Measurements from ENCODE around the gene USP10.

USP10 gene

DNA sequence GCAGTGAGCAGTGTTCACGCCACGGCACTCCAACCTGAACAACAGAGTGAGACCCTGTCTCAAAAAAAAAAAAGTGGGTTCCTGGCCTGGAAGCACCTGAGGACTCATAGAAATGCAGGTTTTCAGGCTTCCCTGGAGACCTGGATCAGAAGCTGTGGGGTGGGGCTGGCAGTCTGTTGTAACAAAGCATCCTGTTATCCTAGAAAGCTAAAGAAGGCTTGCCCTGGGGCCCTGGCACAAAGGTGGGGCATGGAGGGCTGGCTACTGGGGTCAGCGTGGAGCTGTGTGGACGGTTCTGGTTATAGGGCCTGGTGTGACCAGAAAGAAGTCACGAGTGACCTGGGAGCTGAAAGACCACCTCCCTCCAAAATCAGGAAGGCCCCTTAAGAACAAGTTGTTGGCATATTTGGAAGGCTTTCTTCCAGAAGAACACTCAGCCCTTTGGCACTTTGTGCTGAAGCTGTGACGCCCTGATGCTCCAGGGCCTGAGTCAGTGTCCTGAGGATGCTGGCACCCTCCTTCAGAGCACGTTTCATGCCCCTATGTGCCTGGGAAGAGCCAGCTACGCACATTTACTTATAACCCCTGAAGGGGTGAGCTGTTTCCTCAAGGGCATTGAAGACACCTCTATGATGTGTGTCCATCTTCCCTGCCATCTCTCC is 126.2 kb downstream of the USP10 start:
- Histone ChIP-seq H3K79me2 (ENCODE audit: control insufficient read depth, insufficient read depth, low read length, unreplicated experiment) (peaks cover 35% of the 10 kb centered on the region), H3K4me3 (ENCODE audit: low read depth, low read length) (no peak overlapping the region), H3K27me3 (ENCODE audit: insufficient read depth, low read length) (no peaks in the 10 kb centered on the region), H2AFZ (ENCODE audit: low read length, unreplicated experiment) (no peak overlapping the region), H3K36me3 (ENCODE audit: insufficient read depth, low read length) (0 out of 2 replicates have a peak, but pooled peaks cover 3% of the 10 kb centered on the region), H3K4me1 (ENCODE audit: control insufficient read depth, insufficient read depth, low read length, unreplicated experiment) (peaks cover 64% of the 10 kb centered on the region), H3K27ac (ENCODE audit: low read depth, low read length) (peak overlapping the region; percentile 99)

DNA sequence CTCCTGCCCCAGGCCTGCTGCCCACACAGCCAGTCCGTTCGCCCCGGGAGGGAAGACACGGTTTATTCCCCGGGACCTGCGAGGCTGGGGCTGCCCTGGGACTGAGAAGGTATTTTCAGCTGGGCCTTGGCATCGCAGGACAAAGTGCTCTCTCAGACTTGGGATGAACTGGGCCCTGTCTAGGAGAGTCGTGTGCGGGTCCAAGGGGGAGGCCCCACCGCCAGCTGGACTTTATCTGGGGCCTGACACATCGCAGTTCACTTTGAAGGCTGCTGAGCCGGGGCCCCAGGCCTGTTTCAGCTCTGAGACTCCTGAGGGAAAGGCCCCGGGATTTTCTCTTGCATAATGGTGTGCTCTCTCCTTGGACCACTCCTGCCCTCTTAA is 126.8 kb downstream of the USP10 start:
- H2AFZ ChIP-seq (ENCODE audit: low read length, unreplicated experiment), result no peak overlapping the region
- H3K4me1 ChIP-seq (ENCODE audit: control insufficient read depth, insufficient read depth, low read length, unreplicated experiment), result peaks cover 61% of the 10 kb centered on the region
- no peak overlapping the region for H3K4me3 ChIP-seq (ENCODE audit: low read depth, low read length)
- H3K27ac ChIP-seq (ENCODE audit: low read depth, low read length), result peak overlapping the region; percentile 99
- H3K27me3 ChIP-seq (ENCODE audit: insufficient read depth, low read length), result no peaks in the 10 kb centered on the region
- H3K36me3 ChIP-seq (ENCODE audit: insufficient read depth, low read length), result 0 out of 2 replicates have a peak, but pooled peaks cover 3% of the 10 kb centered on the region
- peaks cover 30% of the 10 kb centered on the region for H3K79me2 ChIP-seq (ENCODE audit: control insufficient read depth, insufficient read depth, low read length, unreplicated experiment)

DNA sequence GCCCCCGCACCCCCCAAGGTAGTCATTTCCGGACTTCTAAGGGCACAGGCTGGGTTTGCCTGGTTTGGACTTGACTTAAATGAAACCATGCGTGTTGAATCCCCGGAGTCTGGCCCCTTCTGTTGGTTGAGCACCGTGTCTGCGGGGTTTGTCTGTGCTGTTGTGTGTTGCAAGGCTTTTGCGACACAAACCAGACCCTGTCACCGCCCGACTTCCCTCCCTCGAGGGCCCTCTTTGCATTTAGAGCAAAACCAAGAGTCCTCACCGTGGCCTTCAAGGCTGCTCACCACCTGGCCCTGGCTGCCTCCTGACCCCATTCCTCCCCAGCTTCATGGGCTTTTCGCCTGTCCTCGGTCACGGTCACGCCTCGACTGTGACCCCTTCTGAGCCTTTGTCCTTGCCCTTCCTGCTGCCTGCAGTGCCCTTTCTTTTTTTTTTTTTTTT is 127.4 kb downstream of the USP10 start:
- Histone ChIP-seq H2AFZ (ENCODE audit: low read length, unreplicated experiment) (no peak overlapping the region), H3K27me3 (ENCODE audit: insufficient read depth, low read length) (no peaks in the 10 kb centered on the region), H3K4me3 (ENCODE audit: low read depth, low read length) (no peak overlapping the region), H3K79me2 (ENCODE audit: control insufficient read depth, insufficient read depth, low read length, unreplicated experiment) (peaks cover 24% of the 10 kb centered on the region), H3K36me3 (ENCODE audit: insufficient read depth, low read length) (0 out of 2 replicates have a peak, but pooled peaks cover 3% of the 10 kb centered on the region), H3K27ac (ENCODE audit: low read depth, low read length) (peak overlapping the region; percentile 99), H3K4me1 (ENCODE audit: control insufficient read depth, insufficient read depth, low read length, unreplicated experiment) (peaks cover 61% of the 10 kb centered on the region)

DNA sequence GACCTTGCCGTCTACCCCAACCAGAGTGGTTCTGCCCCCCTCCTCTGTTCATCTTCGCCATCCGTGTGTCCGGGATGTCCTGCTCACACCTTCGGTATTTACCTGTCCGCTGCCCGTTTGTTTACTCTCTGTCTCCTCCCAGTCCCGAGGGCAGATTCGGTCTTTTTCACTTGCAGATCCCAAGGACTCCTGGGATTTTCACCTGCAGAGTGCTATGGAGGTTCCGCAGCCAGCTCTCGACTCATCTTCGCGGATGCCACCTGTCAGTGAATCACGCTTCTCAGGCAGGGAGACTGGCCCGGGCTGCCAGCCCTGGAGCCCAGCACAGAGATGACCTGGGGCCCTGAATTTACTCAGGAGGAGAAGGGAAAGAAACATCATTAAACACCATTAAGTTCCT is 128.1 kb downstream of the USP10 start:
- Histone ChIP-seq H3K4me3 (ENCODE audit: low read depth, low read length) (no peak overlapping the region), H3K79me2 (ENCODE audit: control insufficient read depth, insufficient read depth, low read length, unreplicated experiment) (peaks cover 17% of the 10 kb centered on the region), H3K36me3 (ENCODE audit: insufficient read depth, low read length) (0 out of 2 replicates have a peak, but pooled peaks cover 3% of the 10 kb centered on the region), H3K4me1 (ENCODE audit: control insufficient read depth, insufficient read depth, low read length, unreplicated experiment) (peaks cover 62% of the 10 kb centered on the region), H2AFZ (ENCODE audit: low read length, unreplicated experiment) (no peak overlapping the region), H3K27me3 (ENCODE audit: insufficient read depth, low read length) (no peaks in the 10 kb centered on the region), H3K27ac (ENCODE audit: low read depth, low read length) (peak overlapping the region; percentile 99; the same call in 1 of the 2 replicates)

DNA sequence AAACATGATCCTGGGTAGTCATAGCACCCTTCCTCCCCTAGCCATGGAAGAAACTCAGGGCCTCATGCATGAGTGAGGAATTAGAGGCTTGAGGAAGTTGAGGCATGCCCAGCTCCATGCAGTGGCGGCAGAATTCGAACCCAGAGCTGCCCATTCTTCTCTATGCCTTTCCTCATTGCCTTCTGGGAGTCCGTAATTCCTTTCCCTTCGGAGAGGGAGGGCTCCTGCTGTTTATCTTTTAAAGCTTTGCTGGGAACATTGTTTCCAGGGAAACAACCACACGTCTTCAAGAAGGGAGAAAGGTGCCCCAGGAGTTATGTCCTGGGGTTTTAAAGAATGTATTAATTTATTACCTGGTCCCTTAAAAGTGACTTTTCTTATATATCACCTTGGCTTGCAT is 128.5 kb downstream of the USP10 start:
- Histone ChIP-seq H3K27ac (ENCODE audit: low read depth, low read length) (peak overlapping the region; percentile 99), H3K79me2 (ENCODE audit: control insufficient read depth, insufficient read depth, low read length, unreplicated experiment) (peaks cover 17% of the 10 kb centered on the region), H3K4me3 (ENCODE audit: low read depth, low read length) (no peak overlapping the region), H3K36me3 (ENCODE audit: insufficient read depth, low read length) (no peaks in the 10 kb centered on the region), H3K4me1 (ENCODE audit: control insufficient read depth, insufficient read depth, low read length, unreplicated experiment) (peaks cover 62% of the 10 kb centered on the region), H2AFZ (ENCODE audit: low read length, unreplicated experiment) (no peak overlapping the region), H3K27me3 (ENCODE audit: insufficient read depth, low read length) (no peaks in the 10 kb centered on the region)
